Suprapubic skin (tissue), 4 donors: ENCODE measurements around the gene TMPRSS6. TPM values are rescaled to one million over a fixed set of nuclear protein-coding genes. Genes with fewer than 3 reads are reported as not detected.

Experiments used
- DNase-seq, 2 donors: peaks; one replicate each; pipeline ENCODE4 v3.0.0-alpha.2; 2019; ENCODE audit warnings: low spot score in 2 of 2
- H3K27ac ChIP-seq: fragments of 200-600 bp; sonication (generic); one replicate; pipeline ENCODE4 v1.5.1; 2019
- H3K27me3 ChIP-seq: fragments of 200-600 bp; sonication (generic); one replicate; pipeline ENCODE4 v1.5.1; 2019
- H3K36me3 ChIP-seq: fragments of 200-600 bp; sonication (generic); one replicate; pipeline ENCODE4 v1.5.1; 2019
- H3K4me1 ChIP-seq: fragments of 200-600 bp; sonication (generic); one replicate; pipeline ENCODE4 v1.5.1; 2019
- H3K4me3 ChIP-seq: fragments of 200-600 bp; sonication (generic); one replicate; pipeline ENCODE4 v1.5.1; 2019; ENCODE audit warnings: mild to moderate bottlenecking
- H3K9me3 ChIP-seq: fragments of 200-600 bp; sonication (generic); one replicate; pipeline ENCODE4 v1.5.1; 2019
- EP300 ChIP-seq: sonication (generic); formaldehyde crosslinking; IDR thresholded peaks from one replicate; pipeline ENCODE4 v1.6.1; 2017; ENCODE audit warnings: antibody characterized with exemption
- POLR2A ChIP-seq, 2 donors: fragments of 450-650 bp; IDR thresholded peaks; one replicate each; pipeline ENCODE4 v1.6.1; 2017; ENCODE audit warnings: antibody characterized with exemption in 2 of 2, mild to moderate bottlenecking in 2 of 2, moderate library complexity in 2 of 2
- POLR2AphosphoS5 ChIP-seq, 3 donors: sonication (generic); formaldehyde crosslinking; IDR thresholded peaks; one replicate each; pipeline ENCODE4 v1.6.1; 2017; ENCODE audit warnings: antibody characterized with exemption in 3 of 3
- WGBS: methylation state at CpG from one replicate; pipeline ENCODE4 v1.1.5; 2018; 5-methylcytosine and 5-hydroxymethylcytosine counted together
- total RNA-seq, 4 donors: library from RNA; depleted of rRNA; stranded (reverse); fragments of >200 nt; gene quantifications; one replicate each; pipeline ENCODE4 v1.1.0, GENCODE V29; 2016
- TF ChIP-seq, protein P1 (sequence below), 2 donors: fragments of 200-600 bp in 1 of 2; fragments of 450-650 bp in 1 of 2; sonication (generic) in 1 of 2; IDR thresholded peaks; one replicate each; pipeline ENCODE4 v1.5.1; 2016 to 2019; ENCODE audit warnings: antibody characterized with exemption in 2 of 2, mild to moderate bottlenecking in 1 of 2, moderate library complexity in 1 of 2

The TMPRSS6 gene
- total RNA-seq, 4 donors from 2014 or later, result 0.30 to 3.8 (median 1.0) TPM

DNA sequence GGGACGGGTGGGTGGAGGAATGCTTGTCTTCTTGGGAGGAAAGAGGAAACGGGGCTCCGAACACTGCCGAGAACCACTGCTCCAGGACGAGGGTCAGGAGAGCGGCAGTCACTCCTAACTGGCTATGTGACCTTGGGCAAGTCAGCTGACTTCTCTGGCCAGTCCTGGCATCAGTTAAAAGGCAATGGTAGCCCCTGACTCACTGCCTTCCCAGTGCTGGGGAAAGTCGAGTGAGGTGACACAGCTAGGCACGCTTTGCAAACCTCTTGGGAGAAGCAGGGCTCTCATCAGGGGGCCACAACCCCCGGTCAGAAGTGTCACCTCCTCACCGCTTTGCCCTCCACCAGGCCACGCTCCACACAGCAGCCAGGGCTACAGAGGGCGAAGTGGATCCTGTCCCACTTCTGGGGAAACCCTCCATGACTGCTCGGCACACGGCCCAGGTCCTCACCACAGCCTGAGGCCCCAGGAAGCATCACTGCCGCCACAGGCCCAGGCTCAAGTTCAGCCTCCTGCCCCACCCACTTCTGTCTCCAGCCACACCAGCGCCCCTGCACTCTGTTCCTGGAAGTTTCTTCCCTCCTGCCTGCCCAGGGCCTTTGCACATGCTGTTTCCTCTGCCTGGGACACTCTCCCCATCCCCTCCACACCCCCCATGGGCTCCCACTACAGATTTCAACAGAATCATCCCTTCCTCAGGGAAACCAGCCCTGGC, 23.9 kb upstream of the TMPRSS6 start:
- Histone ChIP-seq H3K27me3 (no peaks in the 10 kb centered on the region), H3K27ac (no peak overlapping the region), H3K36me3 (no peaks in the 10 kb centered on the region), H3K9me3 (no peaks in the 10 kb centered on the region), H3K4me3 (no peak overlapping the region), H3K4me1 (peaks cover 15% of the 10 kb centered on the region)
- WGBS, result 44% methylated on average over 11 of the region's 16 CpGs
- TF ChIP-seq, protein P1, sequence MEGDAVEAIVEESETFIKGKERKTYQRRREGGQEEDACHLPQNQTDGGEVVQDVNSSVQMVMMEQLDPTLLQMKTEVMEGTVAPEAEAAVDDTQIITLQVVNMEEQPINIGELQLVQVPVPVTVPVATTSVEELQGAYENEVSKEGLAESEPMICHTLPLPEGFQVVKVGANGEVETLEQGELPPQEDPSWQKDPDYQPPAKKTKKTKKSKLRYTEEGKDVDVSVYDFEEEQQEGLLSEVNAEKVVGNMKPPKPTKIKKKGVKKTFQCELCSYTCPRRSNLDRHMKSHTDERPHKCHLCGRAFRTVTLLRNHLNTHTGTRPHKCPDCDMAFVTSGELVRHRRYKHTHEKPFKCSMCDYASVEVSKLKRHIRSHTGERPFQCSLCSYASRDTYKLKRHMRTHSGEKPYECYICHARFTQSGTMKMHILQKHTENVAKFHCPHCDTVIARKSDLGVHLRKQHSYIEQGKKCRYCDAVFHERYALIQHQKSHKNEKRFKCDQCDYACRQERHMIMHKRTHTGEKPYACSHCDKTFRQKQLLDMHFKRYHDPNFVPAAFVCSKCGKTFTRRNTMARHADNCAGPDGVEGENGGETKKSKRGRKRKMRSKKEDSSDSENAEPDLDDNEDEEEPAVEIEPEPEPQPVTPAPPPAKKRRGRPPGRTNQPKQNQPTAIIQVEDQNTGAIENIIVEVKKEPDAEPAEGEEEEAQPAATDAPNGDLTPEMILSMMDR (IDR thresholded peaks at IDR 0.05), result no peak
- no peak for DNase-seq

- no peak overlapping the region for H3K4me3 ChIP-seq
- TF ChIP-seq POLR2AphosphoS5 (IDR thresholded peaks at IDR 0.05), result no peak
- no peak for TF ChIP-seq EP300
- TF ChIP-seq POLR2A (IDR thresholded peaks at IDR 0.05), result no peak
- TF ChIP-seq, protein P1 (IDR thresholded peaks at IDR 0.05), result no peak
- WGBS, result 91% methylated on average over 7 of the region's 7 CpGs
- peaks cover 15% of the 10 kb centered on the region for H3K4me1 ChIP-seq
- H3K27ac ChIP-seq, result no peak overlapping the region
- H3K27me3 ChIP-seq, result no peaks in the 10 kb centered on the region
- no peaks in the 10 kb centered on the region for H3K36me3 ChIP-seq
- no peak for DNase-seq
- H3K9me3 ChIP-seq, result no peaks in the 10 kb centered on the region
These were observed 23.3 kb upstream of the TMPRSS6 start for GRCh38 chr22:37132773-37133172.

GRCh38 chr22:37129866-37130441, 20.4 kb upstream of the TMPRSS6 start:
- Histone ChIP-seq H3K36me3 (no peaks in the 10 kb centered on the region), H3K4me3 (no peak overlapping the region), H3K9me3 (no peaks in the 10 kb centered on the region), H3K27me3 (no peaks in the 10 kb centered on the region), H3K27ac (no peak overlapping the region), H3K4me1 (peaks cover 15% of the 10 kb centered on the region)
- DNase-seq, result no peak
- TF ChIP-seq POLR2AphosphoS5 (IDR thresholded peaks at IDR 0.05), result no peak
- TF ChIP-seq, protein P1 (IDR thresholded peaks at IDR 0.05), result no peak
- TF ChIP-seq EP300, result no peak
- TF ChIP-seq POLR2A (IDR thresholded peaks at IDR 0.05), result no peak
- 51% methylated on average over 9 of the region's 14 CpGs for WGBS

- no peak for DNase-seq
- WGBS, result 89% methylated on average over 11 of the region's 12 CpGs
- Histone ChIP-seq H3K36me3 (no peaks in the 10 kb centered on the region), H3K27me3 (no peaks in the 10 kb centered on the region), H3K4me1 (peaks cover 15% of the 10 kb centered on the region), H3K27ac (no peak overlapping the region), H3K9me3 (no peaks in the 10 kb centered on the region), H3K4me3 (no peak overlapping the region)
- TF ChIP-seq POLR2AphosphoS5 (IDR thresholded peaks at IDR 0.05) (no peak), POLR2A (IDR thresholded peaks at IDR 0.05) (no peak)
These were observed 19.2 kb upstream of the TMPRSS6 start for GRCh38 chr22:37128555-37129281.

DNA sequence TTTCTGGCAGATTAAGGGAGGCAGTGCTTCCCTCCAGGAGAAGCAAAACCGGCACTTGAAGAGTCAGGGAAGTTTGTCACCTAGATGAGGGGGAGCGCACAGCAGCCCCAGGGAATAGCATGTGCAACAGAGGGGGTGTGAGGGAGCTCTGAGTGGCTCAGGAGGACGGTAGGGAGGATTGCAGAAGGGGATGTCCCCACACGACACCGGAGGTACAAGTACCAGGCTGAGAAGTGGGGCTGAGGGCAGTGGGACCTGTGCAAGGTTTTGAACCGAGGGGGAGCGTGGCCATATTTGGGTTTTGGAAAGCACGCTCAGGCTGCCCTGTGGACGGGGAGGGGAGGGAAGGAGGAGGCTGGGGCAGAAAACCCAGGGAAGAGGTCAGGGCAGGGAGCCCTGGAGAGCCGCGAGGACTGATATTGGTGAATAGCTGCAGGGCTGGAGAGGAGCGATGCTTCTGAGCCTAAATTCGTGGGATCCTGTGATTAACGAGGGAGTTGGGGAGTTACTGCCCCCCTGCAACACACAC, 17.9 kb upstream of the TMPRSS6 start:
- H3K36me3 ChIP-seq, result no peaks in the 10 kb centered on the region
- no peaks in the 10 kb centered on the region for H3K27me3 ChIP-seq
- TF ChIP-seq EP300 (no peak), POLR2A (IDR thresholded peaks at IDR 0.05) (no peak), POLR2AphosphoS5 (IDR thresholded peaks at IDR 0.05) (no peak)
- TF ChIP-seq, protein P1 (IDR thresholded peaks at IDR 0.05), result no peak
- DNase-seq, result no peak
- H3K27ac ChIP-seq, result no peak overlapping the region
- WGBS, result 66% methylated on average over 14 of the region's 14 CpGs
- H3K9me3 ChIP-seq, result no peaks in the 10 kb centered on the region
- peaks cover 15% of the 10 kb centered on the region for H3K4me1 ChIP-seq
- H3K4me3 ChIP-seq, result no peak overlapping the region
